ENCODE measurements around the gene AKAP8L.
"Not testable (repeated sequence)": the region's sequence is repeated elsewhere in the genome, so short reads cannot be mapped to it uniquely, and the experiment has no call there.

The AKAP8L gene

GRCh38 chr19:15340086-15340485, 78.7 kb downstream of the AKAP8L start:
- no peak overlapping the region for H3K9ac ChIP-seq (ENCODE audit: low read depth, low read length)

DNA sequence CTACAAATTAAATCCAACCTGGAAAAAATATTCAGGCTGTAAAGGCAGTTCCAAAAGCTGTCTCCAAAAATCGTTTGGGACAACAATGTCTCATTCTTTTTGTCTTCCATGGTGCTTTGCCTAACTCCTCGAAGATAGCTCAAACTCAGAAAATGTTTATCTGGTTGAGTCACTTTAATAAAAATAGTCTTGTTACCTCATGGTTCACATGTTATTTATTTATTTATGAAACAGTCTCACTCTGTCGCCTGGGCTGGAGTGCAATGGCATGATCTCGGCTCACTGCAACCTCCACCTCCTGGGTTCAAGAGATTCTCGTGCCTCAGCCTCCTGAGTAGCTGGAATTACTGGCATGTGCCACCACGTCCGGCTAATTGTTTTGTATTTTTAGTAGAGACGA, 81.6 kb downstream of the AKAP8L start:
- Histone ChIP-seq H3K9me3 (ENCODE audit: control insufficient read depth, insufficient read depth, low read length) (no peaks in the 10 kb centered on the region), H3K4me1 (ENCODE audit: control insufficient read depth, insufficient read depth, low read length) (no peaks in the 10 kb centered on the region), H3K27me3 (ENCODE audit: control insufficient read depth, insufficient read depth, low read length) (no peaks in the 10 kb centered on the region), H3K36me3 (ENCODE audit: control insufficient read depth, insufficient read depth, low read length) (peaks cover under 1% of the 10 kb centered on the region), H3K4me3 (ENCODE audit: low read depth, low read length) (no peak overlapping the region), H3K9ac (ENCODE audit: low read depth, low read length) (no peak overlapping the region)

More at GRCh38 chr19:15340086-15340485, 78.7 kb downstream of the AKAP8L start:
- Histone ChIP-seq H3K4me3 (ENCODE audit: low read depth, low read length) (no peak overlapping the region), H3K36me3 (ENCODE audit: control insufficient read depth, insufficient read depth, low read length) (peaks cover 4% of the 10 kb centered on the region), H3K4me1 (ENCODE audit: control insufficient read depth, insufficient read depth, low read length) (no peaks in the 10 kb centered on the region), H3K27me3 (ENCODE audit: control insufficient read depth, insufficient read depth, low read length) (no peaks in the 10 kb centered on the region), H3K9me3 (ENCODE audit: control insufficient read depth, insufficient read depth, low read length) (no peaks in the 10 kb centered on the region)

GRCh38 chr19:15335992-15336391, 82.8 kb downstream of the AKAP8L start:
- not testable (repeated sequence) for H3K4me3 ChIP-seq (ENCODE audit: low read depth, low read length); H3K27me3 ChIP-seq (ENCODE audit: control insufficient read depth, insufficient read depth, low read length); H3K36me3 ChIP-seq (ENCODE audit: control insufficient read depth, insufficient read depth, low read length); H3K9me3 ChIP-seq (ENCODE audit: control insufficient read depth, insufficient read depth, low read length); H3K4me1 ChIP-seq (ENCODE audit: control insufficient read depth, insufficient read depth, low read length); H3K9ac ChIP-seq (ENCODE audit: low read depth, low read length)

- Histone ChIP-seq H3K9me3 (ENCODE audit: control insufficient read depth, insufficient read depth, low read length) (no peaks in the 10 kb centered on the region), H3K9ac (ENCODE audit: low read depth, low read length) (peak within 1 kb of the TSS; percentile 87), H3K27me3 (ENCODE audit: control insufficient read depth, insufficient read depth, low read length) (no peaks in the 10 kb centered on the region), H3K36me3 (ENCODE audit: control insufficient read depth, insufficient read depth, low read length) (no peaks in the 10 kb centered on the region), H3K4me1 (ENCODE audit: control insufficient read depth, insufficient read depth, low read length) (peaks cover 3% of the 10 kb centered on the region), H3K4me3 (ENCODE audit: low read depth, low read length) (peak within 1 kb of the TSS; percentile 92)
Measured at GRCh38 chr19:15332311-15332996, 86.3 kb downstream of the AKAP8L start, which contains the start of gene BRD4. Gene BRD4 (minus strand): TSS chr19:15332539. CDS start chr19:15273099, 59,440 bp downstream.

GRCh38 chr19:15331419-15332310, 87.1 kb downstream of the AKAP8L start:
- H3K4me3 ChIP-seq (ENCODE audit: low read depth, low read length) = peak overlapping the region; percentile 92
- peak overlapping the region; percentile 87 for H3K9ac ChIP-seq (ENCODE audit: low read depth, low read length)
- no peaks in the 10 kb centered on the region for H3K36me3 ChIP-seq (ENCODE audit: control insufficient read depth, insufficient read depth, low read length)
- H3K9me3 ChIP-seq (ENCODE audit: control insufficient read depth, insufficient read depth, low read length) = no peaks in the 10 kb centered on the region
- H3K4me1 ChIP-seq (ENCODE audit: control insufficient read depth, insufficient read depth, low read length) = peaks cover 3% of the 10 kb centered on the region
- no peaks in the 10 kb centered on the region for H3K27me3 ChIP-seq (ENCODE audit: control insufficient read depth, insufficient read depth, low read length)

GRCh38 chr19:15330801-15331418, 87.9 kb downstream of the AKAP8L start:
- H3K9ac ChIP-seq (ENCODE audit: low read depth, low read length) = peak overlapping the region; percentile 87
- no peaks in the 10 kb centered on the region for H3K27me3 ChIP-seq (ENCODE audit: control insufficient read depth, insufficient read depth, low read length)
- H3K36me3 ChIP-seq (ENCODE audit: control insufficient read depth, insufficient read depth, low read length) = no peaks in the 10 kb centered on the region
- peak overlapping the region; percentile 92 for H3K4me3 ChIP-seq (ENCODE audit: low read depth, low read length)
- H3K9me3 ChIP-seq (ENCODE audit: control insufficient read depth, insufficient read depth, low read length) = no peaks in the 10 kb centered on the region
- peaks cover 3% of the 10 kb centered on the region for H3K4me1 ChIP-seq (ENCODE audit: control insufficient read depth, insufficient read depth, low read length)

Measured in iPS-15b (cell line).